Measurements from ENCODE around the gene SLC35E1. TPM values are rescaled to one million over a fixed set of nuclear protein-coding genes. Genes with fewer than 3 reads are reported as not detected.

SLC35E1 gene
- total and polyA plus RNA-seq, 2 of the 4 experiments (the other 2 are of a cell fraction) = 22.6 to 38.0 TPM

- no TSS peak for BruUV-seq (replicated peaks)
- H3K18ac ChIP-seq (ENCODE audit: low read depth, low read length) = no peak overlapping the region
- CTCF ChIA-PET = no interaction called here
Measured at GRCh38 chr19:16548956-16549355, 23.3 kb downstream of the SLC35E1 start.

More at GRCh38 chr19:16548956-16549355, 23.3 kb downstream of the SLC35E1 start:
- Histone ChIP-seq H3K4me3 (ENCODE audit: insufficient read depth, low read depth, low read length) (no peak overlapping the region), H2BK20ac (ENCODE audit: low read depth, low read length) (no peak overlapping the region), H2BK15ac (ENCODE audit: low read depth, low read length) (no peak overlapping the region), H4K5ac (ENCODE audit: low read depth, low read length) (no peak overlapping the region), H2AFZ (replicated peaks; ENCODE audit: low read length, poor library complexity) (no peak overlapping the region), H3K9me3 (ENCODE audit: control insufficient read depth, insufficient read depth, low read length) (no peaks in the 10 kb centered on the region), H3K4me1 (ENCODE audit: control insufficient read depth, insufficient read depth, low read length) (no peaks in the 10 kb centered on the region), H3K9me1 (ENCODE audit: insufficient read depth, low read length) (peaks cover 4% of the 10 kb centered on the region), H3K4ac (ENCODE audit: low read depth, low read length) (no peak overlapping the region), H2AK9ac (replicated peaks; ENCODE audit: low read depth, low read length, poor library complexity) (no peak overlapping the region), H3K56ac (ENCODE audit: extremely low read depth, insufficient read depth, low read length) (no peak overlapping the region), H3K23ac (ENCODE audit: low read depth, low read length) (no peak overlapping the region), H2AK5ac (ENCODE audit: low read depth, low read length) (no peak overlapping the region), H2BK5ac (ENCODE audit: low read depth, low read length, poor library complexity, severe bottlenecking) (no peak overlapping the region), H3K36me3 (ENCODE audit: control insufficient read depth, insufficient read depth, low read length) (peaks cover 15% of the 10 kb centered on the region), H4K91ac (ENCODE audit: insufficient read depth, low read depth, low read length) (no peak overlapping the region), H3K4me2 (ENCODE audit: low read depth, low read length) (no peak overlapping the region), H3K79me1 (ENCODE audit: low read depth in 1 of 2, low read length in 2 of 2) (peaks cover 23 to 53% of the 10 kb centered on the region in 2 experiments), H2BK120ac (ENCODE audit: low read depth, low read length) (no peak overlapping the region), H4K20me1 (ENCODE audit: insufficient read depth, low read length) (peaks cover 17% of the 10 kb centered on the region; the same call in 1 of the 2 replicates), H3K14ac (replicated peaks; ENCODE audit: low read depth, low read length) (no peak overlapping the region), H4K8ac (ENCODE audit: low read depth in 2 of 2, low read length in 2 of 2) (no peak overlapping the region), H3K9ac (ENCODE audit: low read depth, low read length) (no peak overlapping the region), H3K27ac (ENCODE audit: insufficient read depth, low read length) (no peak overlapping the region), H3K27me3 (ENCODE audit: control insufficient read depth, insufficient read depth, low read length) (no peaks in the 10 kb centered on the region)
- ATAC-seq (ENCODE audit: low read depth) (no peak), DNase-seq (no peak)
- dilution Hi-C loops (cut with HindIII; ENCODE audit: low sequenced_read_pairs, unreplicated experiment) (no loop called here), in situ Hi-C loops (cut with MboI; ENCODE audit: low sequenced_read_pairs) (no loop called here), intact Hi-C loops (cut with micrococcal nuclease) (no loop called here)
- POLR2A ChIA-PET (ENCODE audit: unreplicated experiment) = no interaction called here
- TF ChIP-seq BHLHE40 (IDR thresholded peaks at IDR 0.05; ENCODE audit: low read depth, low read length) (no peak), POLR2A (IDR thresholded peaks at IDR 0.05; ENCODE audit: low read depth, low read length) (no peak), FOS (IDR thresholded peaks at IDR 0.05; ENCODE audit: low read depth, low read length) (no peak), RAD21 (IDR thresholded peaks at IDR 0.05; ENCODE audit: low read length) (no peak), MAFK (IDR thresholded peaks at IDR 0.05; ENCODE audit: low read depth, low read length) (no peak), CHD1 (IDR thresholded peaks at IDR 0.05; ENCODE audit: low read depth, low read length) (no peak)
- TF ChIP-seq, protein P1, sequence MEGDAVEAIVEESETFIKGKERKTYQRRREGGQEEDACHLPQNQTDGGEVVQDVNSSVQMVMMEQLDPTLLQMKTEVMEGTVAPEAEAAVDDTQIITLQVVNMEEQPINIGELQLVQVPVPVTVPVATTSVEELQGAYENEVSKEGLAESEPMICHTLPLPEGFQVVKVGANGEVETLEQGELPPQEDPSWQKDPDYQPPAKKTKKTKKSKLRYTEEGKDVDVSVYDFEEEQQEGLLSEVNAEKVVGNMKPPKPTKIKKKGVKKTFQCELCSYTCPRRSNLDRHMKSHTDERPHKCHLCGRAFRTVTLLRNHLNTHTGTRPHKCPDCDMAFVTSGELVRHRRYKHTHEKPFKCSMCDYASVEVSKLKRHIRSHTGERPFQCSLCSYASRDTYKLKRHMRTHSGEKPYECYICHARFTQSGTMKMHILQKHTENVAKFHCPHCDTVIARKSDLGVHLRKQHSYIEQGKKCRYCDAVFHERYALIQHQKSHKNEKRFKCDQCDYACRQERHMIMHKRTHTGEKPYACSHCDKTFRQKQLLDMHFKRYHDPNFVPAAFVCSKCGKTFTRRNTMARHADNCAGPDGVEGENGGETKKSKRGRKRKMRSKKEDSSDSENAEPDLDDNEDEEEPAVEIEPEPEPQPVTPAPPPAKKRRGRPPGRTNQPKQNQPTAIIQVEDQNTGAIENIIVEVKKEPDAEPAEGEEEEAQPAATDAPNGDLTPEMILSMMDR (conservative IDR thresholded peaks at IDR 0.05; ENCODE audit: low read depth, low read length) = no peak
- WGBS, 2 experiments (ENCODE audit: extremely low coverage in 2 of 2, insufficient read length in 1 of 2) = no CpG with 5 or more reads among the region's 4 CpGs

Data from IMR-90 (cell line).